HuH-7.5 (cell line): ENCODE results near the gene FBXO46.
"Not testable (repeated sequence)": the region's sequence is repeated elsewhere in the genome, so short reads cannot be mapped to it uniquely, and the experiment has no call there.

Experiments
- DNase-seq: peaks from one replicate; pipeline ENCODE4 v3.0.0; 2011; ENCODE audit warnings: low spot score

FBXO46 gene

DNA sequence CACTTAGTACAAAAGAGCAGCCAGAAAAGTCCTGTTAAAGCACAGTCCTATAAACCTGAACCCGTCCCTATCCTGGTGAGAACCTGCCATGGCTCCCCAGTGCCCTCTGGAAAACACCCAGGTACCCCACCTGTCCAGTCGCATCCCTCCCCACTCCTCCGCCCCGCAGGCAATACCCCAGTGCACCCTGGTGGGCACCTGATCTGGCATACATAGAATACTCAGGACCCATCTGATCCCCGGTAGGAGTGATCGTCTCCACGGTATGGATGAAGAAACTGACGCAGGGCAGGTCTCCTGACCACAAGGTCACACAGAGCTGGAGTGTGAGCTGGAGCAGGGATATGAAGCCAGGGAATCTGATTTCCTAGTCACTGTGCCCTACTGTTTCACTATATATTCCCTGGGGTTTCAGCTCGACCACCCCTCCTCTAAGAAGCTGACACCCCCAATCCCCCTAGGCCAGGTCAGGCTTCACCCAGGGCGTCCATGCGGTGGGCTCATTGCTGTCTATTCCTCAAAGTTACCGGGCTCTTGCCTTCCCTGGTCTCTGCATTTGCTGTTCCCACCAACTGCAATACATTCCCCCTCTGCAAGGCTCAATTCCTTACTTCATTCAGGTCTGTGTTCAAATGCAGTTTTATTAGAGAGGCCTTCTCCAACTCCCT, 12.6 kb downstream of the FBXO46 start:
- no peak for DNase-seq

DNA sequence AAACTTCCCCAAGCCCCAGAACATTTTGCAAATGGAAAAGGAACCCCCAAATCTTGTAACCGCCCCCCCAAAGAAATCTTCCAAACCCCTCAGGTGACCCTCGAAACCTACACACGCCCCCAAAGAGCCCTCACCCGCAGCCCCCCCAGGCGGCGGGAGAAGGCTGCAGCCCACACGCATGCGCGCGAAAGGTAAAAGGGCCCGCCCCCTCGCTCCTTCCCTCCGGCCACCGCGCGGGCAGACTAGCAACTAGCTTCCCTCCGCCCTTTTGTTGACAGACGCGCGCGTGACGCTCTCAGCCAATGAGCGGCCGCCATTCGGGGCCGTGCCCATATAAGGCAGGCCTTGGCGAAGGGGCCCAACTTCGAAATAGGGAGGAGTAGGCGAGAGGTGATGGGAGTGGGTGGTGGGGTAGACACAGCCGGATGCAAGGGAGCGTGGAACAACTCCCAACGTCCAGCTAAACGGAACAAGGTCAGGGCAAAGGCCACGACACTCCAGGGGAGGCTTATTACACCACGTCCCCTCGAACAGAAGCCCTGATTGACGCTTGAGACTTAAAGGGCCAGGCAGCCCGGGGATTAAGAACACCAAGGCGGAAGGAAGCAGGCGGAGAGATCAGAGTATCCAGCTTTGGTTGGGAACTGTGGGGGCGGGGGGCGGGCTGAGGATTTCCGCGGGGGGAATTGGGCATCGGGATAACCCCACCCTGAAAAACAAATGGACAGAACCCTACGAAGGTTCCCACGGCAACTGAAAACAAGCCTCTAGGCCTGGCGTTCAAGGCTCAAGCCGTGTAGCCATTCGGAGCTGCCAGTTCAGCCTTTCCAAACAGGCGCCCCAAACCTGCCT, 13.3 kb downstream of the FBXO46 start:
- peak; percentile 96 for DNase-seq

DNA sequence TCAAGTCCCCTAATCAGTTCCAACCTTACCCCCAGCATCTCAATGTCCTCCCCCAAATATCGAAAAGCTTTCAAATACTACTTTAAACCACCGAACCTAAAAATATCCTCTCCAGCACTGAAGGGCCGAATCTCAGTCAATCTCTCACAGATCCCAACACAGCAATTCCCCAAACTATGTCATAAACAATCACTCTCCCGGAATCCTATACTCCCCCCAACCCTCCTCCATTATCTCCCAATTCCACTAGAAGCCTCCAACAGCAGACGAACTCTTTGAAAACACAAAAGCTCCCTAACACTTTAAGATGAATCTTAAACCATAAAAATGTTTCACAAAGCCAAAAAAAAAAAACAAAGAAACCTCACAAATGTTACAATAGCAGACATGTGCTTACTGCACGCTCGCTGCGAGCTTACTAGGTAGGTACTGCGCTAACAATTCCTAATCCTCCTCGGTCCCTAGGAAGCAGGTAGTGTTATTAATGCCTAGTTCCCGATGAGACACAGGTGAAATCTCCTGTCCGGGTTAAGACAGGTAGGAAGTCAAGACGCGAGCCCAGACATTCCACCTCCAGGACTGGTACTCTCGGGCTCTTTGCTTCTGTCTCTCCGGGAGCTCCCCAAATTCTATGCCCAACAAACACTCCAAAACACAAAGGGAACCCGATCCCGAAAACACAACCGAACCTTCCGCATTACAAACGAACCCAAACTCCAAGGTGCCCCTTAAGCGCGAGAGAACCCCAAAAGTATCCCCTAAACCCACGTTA, 14.2 kb downstream of the FBXO46 start:
- DNase-seq = peak; percentile 57

DNA sequence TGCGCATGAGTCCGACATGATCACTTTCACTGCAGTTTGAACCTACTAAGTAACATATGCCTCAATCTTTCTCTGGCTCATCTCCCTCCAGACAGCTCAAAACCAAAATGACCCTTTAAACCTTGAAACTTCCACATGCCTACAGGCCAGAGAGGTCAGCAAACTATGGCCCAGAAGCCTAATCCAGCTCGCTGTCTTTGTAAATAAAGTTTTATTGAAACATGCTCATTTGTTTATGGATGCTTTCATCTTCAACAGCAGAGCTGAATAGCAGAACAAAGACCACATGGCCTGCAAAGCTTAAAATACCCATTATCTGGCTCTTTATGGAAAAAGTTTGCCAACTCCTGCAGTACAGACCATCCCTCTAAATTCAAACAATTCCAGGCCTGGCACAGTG, 15.6 kb downstream of the FBXO46 start:
- DNase-seq = no peak

DNA sequence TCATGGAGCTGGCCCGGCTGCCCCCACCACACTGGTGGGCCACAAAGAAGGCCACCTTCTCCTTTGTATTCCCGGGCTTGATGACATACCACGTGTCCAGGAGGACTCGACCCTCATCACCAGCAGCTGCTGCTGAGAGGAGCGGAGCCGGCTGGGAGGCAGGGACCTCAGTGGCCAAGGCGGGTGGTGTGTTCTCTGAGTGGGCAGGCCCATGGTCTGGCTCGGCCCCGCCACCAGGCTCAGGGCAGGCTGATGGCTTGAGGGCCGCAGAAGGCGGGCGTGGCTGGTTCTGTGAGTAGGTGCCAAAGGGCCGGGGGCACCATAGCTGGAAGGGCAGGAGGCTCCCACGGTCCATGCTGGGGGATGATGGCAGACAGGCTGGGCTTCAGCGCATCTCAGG, 17.6 kb downstream of the FBXO46 start:
- no peak for DNase-seq

DNA sequence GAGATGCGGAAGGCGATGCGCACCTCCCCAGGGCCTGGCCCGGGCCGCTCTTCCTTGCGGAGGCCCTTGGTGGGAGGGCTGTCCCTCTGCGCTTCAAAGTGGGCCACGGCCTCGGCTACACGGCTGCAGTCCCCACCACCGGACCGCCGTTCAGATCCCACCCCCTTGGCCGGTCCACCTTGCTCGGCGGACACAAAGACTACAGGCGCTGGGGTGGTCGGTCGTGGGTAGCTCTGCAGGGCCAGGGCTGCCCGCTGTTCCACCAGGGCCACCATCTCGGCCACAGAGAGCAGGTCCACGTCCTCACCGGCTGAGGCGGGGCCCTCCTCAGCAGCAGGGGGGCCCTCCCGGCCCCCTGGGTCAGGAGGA, 18.0 kb downstream of the FBXO46 start:
- no peak for DNase-seq

DNA sequence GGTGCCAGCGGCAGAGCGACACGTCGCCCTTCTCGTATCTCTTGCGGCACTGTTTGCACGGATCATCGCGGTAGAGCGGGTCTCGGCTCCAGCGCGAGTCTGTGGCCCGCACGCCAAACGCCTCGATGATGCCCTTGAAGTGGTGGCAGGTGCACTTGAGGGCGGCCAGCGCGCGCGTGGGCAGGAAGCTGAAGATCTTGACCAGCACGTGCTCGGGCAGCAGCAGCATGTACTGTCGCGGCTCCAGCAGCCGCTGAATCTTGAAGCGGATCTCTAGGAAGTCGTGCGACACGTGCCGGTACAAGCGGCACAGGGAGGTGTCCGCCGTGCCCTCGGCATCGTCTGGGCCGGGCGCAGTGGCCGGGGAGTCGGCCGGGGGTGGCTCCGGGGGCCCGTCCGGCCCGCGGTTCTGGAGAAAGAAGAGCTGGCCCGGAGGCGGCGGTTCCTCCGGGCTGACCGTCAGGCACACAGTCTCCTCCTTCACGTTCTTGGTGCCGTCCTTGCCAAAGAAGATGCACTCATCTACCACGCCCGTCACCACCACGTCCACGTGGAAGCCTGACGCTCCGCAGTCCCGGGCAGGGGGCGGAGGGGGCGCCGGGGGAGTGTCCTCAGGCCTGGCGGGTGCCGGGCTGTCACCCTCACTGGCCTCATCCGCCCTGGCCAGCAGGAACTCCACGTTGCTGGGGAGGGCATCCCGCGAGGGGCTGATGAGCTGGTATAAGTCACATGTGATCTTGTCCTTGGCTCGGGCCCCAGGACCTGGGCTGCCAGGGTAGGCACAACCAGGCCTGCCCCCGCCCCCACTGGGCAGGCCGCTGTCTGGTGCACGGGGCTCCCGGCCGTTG, 18.6 kb downstream of the FBXO46 start:
- no peak for DNase-seq

DNA sequence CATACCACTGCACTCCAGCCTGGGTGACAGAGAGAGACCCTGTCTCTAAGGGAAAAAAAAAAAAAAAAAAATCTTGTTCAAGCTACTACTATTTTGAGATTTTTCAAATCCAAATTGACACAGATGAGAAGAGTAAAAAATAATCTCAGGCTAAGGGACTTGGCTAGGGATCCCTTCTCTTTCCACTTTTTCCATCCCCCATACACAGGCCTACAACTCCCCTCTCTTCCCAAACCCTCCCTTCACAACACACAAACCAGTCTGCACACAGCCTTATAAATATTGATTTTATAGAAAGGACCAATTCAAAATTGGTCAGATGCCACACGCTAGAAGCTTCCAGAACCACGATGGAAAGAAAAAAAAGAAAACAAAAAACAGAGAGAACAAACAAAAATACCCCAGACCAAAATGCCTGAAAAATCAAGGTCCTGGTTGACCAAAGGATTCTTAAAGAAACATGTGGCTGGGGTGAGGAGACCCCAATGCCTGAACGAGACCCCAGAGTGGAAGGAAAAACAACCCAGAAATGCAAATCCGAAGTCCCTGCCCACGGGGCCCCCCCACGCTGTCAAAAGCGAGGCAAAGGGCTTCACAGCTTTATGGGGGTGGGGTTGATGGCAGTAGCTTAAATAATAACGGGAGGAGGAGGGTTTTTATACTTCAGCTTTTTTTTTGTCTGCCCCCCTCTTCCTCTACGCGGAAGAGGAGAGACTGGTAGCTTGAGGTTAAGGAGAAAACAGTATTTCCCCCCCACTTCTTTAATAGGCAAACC, 20.2 kb downstream of the FBXO46 start:
- no peak for DNase-seq

DNA sequence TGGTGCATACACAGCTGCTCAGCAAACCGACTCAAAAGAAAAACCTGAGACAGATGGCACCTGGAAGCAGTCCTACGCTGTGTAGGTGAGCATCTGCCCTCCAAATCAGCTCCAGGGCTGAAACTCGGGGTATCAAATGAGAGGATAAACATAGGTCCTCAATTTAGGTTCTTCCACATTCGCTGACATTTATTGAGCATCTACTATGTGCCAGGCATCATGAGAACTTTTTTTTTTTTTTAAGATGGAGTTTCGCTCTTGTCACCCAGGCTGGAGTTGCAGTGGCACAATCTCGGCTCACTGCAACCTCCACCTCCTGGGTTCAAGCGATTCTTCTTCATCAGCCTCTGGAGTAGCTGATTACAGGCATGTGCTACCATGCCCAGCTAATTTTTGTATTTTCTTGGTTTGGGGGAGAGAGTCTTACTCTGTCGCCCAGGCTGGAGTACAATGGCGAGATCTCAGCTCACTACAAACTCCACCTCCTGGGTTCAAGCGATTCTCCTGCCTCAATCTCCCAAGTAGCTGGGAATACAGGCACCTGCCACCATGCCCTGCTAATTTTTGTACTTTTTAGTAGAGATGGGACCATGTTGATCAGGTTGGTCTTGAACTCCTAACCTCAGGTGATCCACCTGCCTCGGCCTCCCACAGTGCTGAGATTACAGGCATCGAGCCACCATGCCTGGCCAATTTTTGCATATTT, 24.8 kb downstream of the FBXO46 start:
- no peak for DNase-seq

DNA sequence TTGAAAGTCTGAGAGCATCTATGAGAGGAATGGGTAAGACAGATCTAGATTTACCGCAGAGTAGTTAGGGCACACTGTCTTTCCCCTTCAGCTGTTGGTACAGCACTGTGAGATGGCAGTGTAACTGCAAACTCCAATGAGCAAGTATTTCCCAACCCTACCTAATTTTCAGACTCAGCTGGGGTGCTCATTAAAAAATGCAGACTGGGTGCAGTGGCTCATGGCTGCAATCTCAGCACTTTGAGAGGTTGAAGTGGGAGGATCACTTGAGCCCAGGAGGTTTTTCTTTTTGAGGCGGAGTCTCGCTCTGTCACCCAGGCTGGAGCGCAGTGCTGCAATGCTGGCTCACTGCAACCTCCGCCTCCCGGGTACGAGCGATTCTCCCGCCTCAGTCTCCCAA, 25.6 kb downstream of the FBXO46 start:
- DNase-seq = no peak

DNA sequence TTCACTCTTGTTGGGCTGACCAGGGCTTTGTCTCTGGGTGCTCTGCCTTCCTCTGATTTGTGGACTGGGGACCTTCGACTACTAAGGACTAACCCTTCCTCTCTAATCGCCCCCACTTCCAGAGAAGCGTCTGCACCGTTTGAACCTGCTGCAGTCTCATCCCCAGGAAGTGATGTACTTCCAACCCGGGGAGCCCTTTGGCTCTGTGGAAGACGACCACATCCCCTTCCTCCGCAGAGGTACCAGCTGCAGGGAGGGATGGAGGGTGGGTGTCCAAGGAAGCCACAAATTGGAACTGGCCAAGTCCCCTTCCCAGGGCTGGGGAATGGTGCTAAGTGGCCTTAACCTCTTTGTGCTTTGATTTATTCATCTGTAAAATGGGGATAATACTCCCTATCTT, 29.0 kb downstream of the FBXO46 start:
- DNase-seq = no peak

DNA sequence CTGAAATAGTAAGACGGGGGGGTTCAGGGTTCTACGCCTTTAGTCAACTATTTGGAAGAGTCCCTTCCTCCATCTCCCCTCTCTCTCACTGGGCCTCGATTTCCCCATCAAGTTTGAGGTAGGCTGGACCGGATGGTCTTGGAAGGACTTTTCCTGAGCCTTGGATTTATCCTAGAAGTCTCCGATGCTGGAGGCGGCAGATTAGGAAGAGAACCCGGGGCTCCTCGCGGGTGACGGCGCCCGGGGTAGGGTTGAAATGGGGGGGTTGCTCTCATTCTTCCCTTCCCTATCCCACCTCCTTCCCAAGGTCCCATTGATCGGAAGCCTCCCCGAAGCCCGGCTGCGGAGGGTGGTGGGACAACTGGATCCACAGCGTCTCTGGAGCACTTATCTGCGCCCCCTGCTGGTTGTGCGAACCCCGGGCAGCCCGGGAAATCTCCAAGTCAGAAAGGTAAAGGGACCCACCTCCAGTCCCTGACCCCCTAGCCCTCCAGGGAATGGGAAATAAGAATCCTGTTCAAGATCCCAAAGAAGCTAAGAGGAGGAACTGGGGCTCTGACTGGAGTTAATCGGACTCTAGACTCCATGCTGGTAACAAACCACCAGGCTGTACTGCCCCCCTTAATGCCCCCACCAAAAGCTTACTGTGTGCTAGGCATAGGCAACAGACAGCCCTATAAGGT, 37.4 kb downstream of the FBXO46 start:
- DNase-seq = peak; percentile 89

DNA sequence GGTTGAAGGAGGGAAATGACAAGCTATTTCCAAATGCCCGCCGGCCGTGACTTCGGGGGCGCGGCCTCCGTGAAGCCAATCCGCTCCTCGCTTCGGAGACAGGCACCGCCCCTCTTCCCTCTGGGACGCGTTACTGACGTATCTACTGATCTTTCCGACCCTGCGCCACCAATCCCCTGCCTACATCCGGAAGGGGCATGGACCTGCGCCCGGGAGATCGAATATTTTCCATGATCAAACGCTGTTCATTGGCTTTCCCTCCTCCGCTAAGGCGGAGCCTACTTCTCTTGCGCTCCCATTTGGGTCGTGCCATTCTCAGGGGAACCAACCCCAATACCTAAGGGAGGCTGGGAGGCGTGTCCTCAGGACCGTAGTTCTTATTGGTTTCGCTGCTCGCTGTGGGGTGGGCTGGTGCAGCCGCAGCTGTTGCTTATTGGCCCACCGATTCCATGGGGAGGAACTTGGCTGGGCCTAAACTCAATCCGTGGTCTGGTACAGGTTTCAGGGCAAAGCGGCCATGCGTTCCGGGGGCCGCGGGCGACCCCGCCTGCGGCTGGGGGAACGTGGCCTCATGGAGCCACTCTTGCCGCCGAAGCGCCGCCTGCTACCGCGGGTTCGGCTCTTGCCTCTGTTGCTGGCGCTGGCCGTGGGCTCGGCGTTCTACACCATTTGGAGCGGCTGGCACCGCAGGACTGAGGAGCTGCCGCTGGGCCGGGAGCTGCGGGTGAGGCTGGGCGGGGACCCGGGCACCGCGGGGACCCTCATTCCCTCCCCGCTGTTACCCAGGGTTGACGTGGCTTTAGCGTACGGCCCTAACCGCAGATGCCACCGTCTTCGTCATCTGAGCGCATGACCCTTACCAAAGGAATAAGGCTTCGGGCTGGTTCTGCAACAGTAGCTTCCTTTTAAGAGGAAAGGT, 38.2 kb downstream of the FBXO46 start, which contains the start of gene QPCTL:
Gene QPCTL, plus strand, starts transcription at position 480 of the 919 bp plus-strand sequence. Its CDS starts 38 bp downstream, at position 518.
- peak; percentile 97 for DNase-seq

DNA sequence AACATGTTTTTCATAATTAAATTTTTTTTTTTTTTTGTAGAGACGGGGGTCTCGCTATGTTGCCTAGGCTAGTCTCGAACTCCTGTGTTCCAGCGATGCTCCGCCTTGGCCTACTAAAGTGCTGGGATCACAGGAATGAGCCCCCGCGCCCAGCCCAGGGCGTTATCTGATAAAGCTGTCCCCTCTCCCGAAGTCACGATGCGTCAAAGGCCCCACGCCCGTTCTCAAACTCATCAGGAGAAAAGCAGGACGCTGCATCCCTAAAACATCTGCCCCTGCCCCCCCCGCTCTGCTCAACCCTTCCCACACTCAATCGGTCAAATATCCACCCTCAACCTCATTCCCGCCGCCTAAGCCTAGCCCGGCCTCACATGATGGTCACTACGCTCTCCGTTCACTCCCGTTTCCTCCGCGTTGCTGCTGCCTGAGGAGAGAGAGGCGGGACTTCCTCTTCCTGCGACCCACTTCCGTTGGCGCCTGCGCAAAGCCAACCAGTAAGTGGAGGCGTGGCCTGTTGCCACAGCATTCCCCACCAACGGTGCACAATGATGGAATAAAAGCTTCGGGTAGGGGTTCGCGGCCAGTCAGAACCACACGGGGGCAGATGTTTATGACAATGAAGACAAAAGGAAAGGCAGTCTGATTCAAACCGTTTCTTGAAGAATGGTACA, 39.0 kb downstream of the FBXO46 start, which contains the start of gene SNRPD2:
Gene SNRPD2, minus strand, starts transcription at position 438 of the 671 bp plus-strand sequence. Its CDS starts 65 bp downstream, at position 373.
- DNase-seq = peak; percentile 92

DNA sequence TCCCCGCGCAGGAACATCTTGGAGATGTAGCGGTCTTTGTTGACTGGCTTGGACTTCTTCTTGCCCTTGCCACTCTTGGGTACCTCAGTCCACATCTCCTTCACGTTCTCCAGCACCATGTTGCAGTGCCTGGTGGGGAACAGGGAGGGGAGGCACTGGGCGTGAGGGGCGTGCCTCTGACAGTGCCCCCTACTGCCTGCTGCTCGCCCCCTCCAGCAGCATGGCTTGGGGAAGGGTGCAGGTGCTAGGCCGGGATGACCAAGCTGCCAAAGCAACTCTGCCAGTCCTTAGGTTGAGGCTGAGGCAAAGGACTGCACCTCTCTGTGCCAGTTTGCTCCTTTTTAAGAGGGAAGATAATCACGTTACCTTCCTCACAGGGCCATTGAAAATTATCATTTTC, 43.1 kb downstream of the FBXO46 start:
- DNase-seq = no peak

DNA sequence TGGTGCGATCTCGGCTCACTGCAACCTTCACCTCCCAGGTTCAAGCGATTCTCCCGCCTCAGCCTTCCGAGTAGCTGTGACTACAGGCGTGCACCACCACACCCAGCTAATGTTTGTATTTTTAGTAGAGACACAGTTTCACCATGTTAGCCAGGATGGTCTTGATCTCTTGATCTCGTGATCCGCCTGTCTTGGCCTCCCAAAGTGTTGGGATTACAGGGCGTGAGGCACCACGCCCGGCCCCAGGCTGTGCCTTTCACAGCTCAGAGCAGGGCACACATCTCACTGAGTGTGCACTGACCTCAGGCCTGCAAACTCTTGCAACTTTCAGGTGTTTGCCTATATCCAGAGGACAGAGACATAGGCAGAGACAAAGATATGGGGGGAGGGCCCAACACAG, 45.7 kb downstream of the FBXO46 start:
- not testable (repeated sequence) for DNase-seq

DNA sequence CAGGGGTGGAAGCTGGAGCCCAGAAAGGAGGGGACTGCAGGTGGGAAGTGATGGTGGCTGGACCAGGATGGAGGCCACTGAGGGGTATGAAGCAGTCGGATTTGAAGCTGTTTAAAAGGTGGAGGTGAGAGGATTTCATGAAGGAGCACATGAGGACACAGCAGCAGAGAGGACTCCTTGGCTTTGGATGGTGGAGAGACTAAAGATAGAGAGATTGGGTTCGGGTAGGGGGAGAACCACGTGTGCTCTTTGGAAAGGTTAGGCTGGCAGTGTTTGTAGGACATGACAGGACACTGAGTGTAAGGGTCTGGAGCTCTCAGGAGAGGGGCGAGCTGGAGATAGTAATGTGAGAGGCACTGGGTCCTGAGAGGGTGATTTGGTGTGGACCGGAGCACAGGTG, 47.8 kb downstream of the FBXO46 start:
- no peak for DNase-seq

DNA sequence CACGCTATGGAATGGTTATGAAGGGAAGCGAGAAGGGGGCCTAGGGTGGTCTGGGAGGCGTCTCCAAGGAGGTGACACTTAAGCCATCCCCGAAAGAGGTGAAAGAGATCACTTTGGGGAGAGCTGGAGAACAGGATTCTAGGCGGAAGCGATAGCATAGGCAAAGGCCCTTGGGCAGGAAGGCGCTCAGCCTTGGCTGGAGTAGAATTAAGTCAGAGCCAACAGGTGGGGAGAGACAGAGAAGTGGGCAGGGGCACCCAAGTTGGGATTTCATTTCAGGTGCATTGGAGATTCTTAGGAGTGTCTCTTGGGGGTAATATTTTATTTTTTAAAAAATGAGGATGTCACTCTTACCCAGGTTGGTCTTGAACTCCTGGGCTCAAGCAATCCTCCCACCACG, 48.6 kb downstream of the FBXO46 start:
- no peak for DNase-seq
